Measurements from ENCODE around the gene QRFP.

DNA sequence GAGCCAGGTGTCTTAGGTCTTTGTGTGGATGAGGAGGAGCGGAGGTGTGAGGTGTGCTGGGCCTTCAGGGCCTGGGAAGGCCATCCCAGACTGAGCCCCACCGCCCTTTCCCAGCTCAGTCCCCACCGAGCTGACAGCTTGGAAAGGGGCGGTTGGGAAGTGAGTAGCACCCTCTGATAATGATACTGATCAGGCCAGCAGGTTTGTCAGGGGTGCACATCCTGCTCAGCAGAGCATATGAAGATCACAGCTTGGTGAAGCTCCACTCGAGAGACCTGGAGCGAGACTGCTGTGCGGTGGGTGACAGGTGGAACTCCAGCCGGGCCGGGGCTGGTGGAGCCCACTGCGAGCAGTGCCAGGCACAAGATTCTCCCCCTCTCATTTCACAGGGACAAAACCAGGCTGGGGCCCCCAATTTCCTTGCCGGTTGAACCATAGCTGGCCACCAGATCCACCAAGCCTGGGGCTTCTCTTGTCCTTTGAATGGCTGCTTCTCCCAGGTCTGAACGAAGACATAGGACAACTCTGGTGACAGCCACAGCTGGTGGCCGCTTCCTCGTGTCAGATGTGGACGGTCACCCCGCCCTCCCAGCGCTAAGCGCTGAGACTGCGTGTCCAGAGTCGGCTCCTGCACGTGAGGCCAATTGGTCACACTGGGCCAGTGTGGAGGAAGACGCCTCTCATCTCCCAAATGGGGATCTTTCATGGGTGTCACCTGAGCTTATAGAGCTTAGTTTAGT, 8.3 kb downstream of the QRFP start:
- TF ChIP-seq, protein P1, sequence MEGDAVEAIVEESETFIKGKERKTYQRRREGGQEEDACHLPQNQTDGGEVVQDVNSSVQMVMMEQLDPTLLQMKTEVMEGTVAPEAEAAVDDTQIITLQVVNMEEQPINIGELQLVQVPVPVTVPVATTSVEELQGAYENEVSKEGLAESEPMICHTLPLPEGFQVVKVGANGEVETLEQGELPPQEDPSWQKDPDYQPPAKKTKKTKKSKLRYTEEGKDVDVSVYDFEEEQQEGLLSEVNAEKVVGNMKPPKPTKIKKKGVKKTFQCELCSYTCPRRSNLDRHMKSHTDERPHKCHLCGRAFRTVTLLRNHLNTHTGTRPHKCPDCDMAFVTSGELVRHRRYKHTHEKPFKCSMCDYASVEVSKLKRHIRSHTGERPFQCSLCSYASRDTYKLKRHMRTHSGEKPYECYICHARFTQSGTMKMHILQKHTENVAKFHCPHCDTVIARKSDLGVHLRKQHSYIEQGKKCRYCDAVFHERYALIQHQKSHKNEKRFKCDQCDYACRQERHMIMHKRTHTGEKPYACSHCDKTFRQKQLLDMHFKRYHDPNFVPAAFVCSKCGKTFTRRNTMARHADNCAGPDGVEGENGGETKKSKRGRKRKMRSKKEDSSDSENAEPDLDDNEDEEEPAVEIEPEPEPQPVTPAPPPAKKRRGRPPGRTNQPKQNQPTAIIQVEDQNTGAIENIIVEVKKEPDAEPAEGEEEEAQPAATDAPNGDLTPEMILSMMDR (IDR thresholded peaks at IDR 0.05), result no peak
- no peak for TF ChIP-seq POLR2A (IDR thresholded peaks at IDR 0.05)
